Right lobe of liver (tissue), 6 donors: ENCODE results near the gene ARL15. TPM values are rescaled to one million over a fixed set of nuclear protein-coding genes. Genes with fewer than 3 reads are reported as not detected.

Experiments used
- ATAC-seq, 4 donors: fragments of 200-7000 bp; cut with Tn5 transposase; one replicate each; pipeline ENCODE4 v1.9.1; 2020; ENCODE audit warnings: mild to moderate bottlenecking in 4 of 4, moderate library complexity in 4 of 4
- DNase-seq, 3 donors: peaks; one replicate each; pipeline ENCODE4 v3.0.0-alpha.2; 2020
- H3K27ac ChIP-seq, 3 donors: fragments of 200-600 bp; one replicate each; pipeline ENCODE4 v1.8.0; 2022
- H3K27me3 ChIP-seq, 2 donors: fragments of 200-600 bp; one replicate each; pipeline ENCODE4 v1.8.0; 2022
- H3K36me3 ChIP-seq, 4 donors: fragments of 200-600 bp; sonication (generic) in 1 of 4; one replicate each; pipeline versions ENCODE4 v1.5.1 to v1.8.0; 2017 to 2022; ENCODE audit warnings: control low read depth in 1 of 4
- H3K4me1 ChIP-seq, 4 donors: fragments of 200-600 bp; sonication (generic) in 1 of 4; one replicate each; pipeline versions ENCODE4 v1.5.1 to v1.8.0; 2017 to 2022; ENCODE audit warnings: control low read depth in 1 of 4
- H3K4me3 ChIP-seq, 3 donors: fragments of 200-600 bp; one replicate each; pipeline ENCODE4 v1.8.0; 2022
- H3K9me3 ChIP-seq, 4 donors: fragments of 200-600 bp; sonication (generic) in 1 of 4; one replicate each; pipeline versions ENCODE4 v1.5.1 to v1.8.0; 2017 to 2022; ENCODE audit warnings: control low read depth in 1 of 4
- CTCF ChIP-seq, 4 donors: fragments of 200-600 bp in 3 of 4; fragments of 450-650 bp in 1 of 4; IDR thresholded peaks; one replicate each; pipeline versions ENCODE4 v1.5.1 to v1.8.0; 2016 to 2022; ENCODE audit warnings: antibody characterized with exemption in 4 of 4, mild to moderate bottlenecking in 2 of 4
- POLR2A ChIP-seq: fragments of 450-650 bp; IDR thresholded peaks from one replicate; pipeline ENCODE4 v1.6.1; 2017; ENCODE audit warnings: antibody characterized with exemption, mild to moderate bottlenecking
- WGBS: methylation state at CpG from one replicate; pipeline ENCODE4 v1.1.6; 2018; ENCODE audit warnings: low coverage, low lambda C conversion rate; ENCODE audit not compliant: insufficient coverage; ENCODE audit errors: missing lambda C conversion rate; 5-methylcytosine and 5-hydroxymethylcytosine counted together
- intact Hi-C, 2 donors: fragments of 100-400 bp; cut with DNase I; formaldehyde crosslinking; loops; one replicate each; pipeline versions ENCODE4 v1.11.2 to v1.14.1; 2022
- total RNA-seq, 6 experiments: library from RNA; depleted of rRNA in 2 of 6; stranded (reverse); fragments of >200 nt in 2 of 6; fragmentation: NEBNext Ultra II Directional in 3 of 6; extraction: Animal tissue kit (Norgen Biotek cat#: 25700) in 3 of 6; gene quantifications; one replicate each; pipeline versions ENCODE4 v1.1.0 to v1.2.4, GENCODE V29; 2016 to 2023
- donor health status: DM: no; HTN: yes; CAD: no.
- donor health status: DM: no; HTN: no; CAD: no.
- donor health status: DM: no; HTN: no; CAD: no.
- donor health status: DM: no; HTN: yes; CAD: no.
- donor health status: DM: no; HTN: yes; CAD: no.

The ARL15 gene
- total RNA-seq, 6 experiments from 2014 or later, result 6.3 to 16.5 (median 9.6) TPM

GRCh38 chr5:53924392-53924791, 386.0 kb downstream of the ARL15 start:
- Histone ChIP-seq H3K9me3 (no peaks in the 10 kb centered on the region), H3K4me1 (peaks cover 0 to 4% (median 1%) of the 10 kb centered on the region in 4 donors), H3K27me3 (no peaks in the 10 kb centered on the region), H3K4me3 (no peak overlapping the region), H3K36me3 (no peaks in the 10 kb centered on the region), H3K27ac (no peak overlapping the region)
- TF ChIP-seq POLR2A (no peak), CTCF (IDR thresholded peaks at IDR 0.05) (no peak)
- 74% methylated on average over 2 of the region's 2 CpGs for WGBS
- DNase-seq (no peak), ATAC-seq (no peak)
- intact Hi-C loops, result no loop called here

- Histone ChIP-seq H3K4me3 (no peak overlapping the region), H3K4me1 (peaks cover 0 to 4% (median 1%) of the 10 kb centered on the region in 4 donors), H3K36me3 (no peaks in the 10 kb centered on the region), H3K27ac (no peak overlapping the region), H3K27me3 (no peaks in the 10 kb centered on the region), H3K9me3 (no peaks in the 10 kb centered on the region)
- WGBS, result 84% methylated on average over 6 of the region's 6 CpGs
- TF ChIP-seq POLR2A, result no peak
- TF ChIP-seq CTCF (IDR thresholded peaks at IDR 0.05), result no peak
- ATAC-seq, result no peak
- no peak for DNase-seq
- intact Hi-C loops, result no loop called here
Observed at GRCh38 chr5:53923961-53924360, 386.4 kb downstream of the ARL15 start.

- Histone ChIP-seq H3K4me3 (no peak overlapping the region), H3K4me1 (no peaks in the 10 kb centered on the region), H3K36me3 (no peaks in the 10 kb centered on the region), H3K27me3 (no peaks in the 10 kb centered on the region), H3K27ac (no peak overlapping the region), H3K9me3 (no peaks in the 10 kb centered on the region)
- peak in 1 of 4 donors; percentile 37 for ATAC-seq
- TF ChIP-seq POLR2A, result no peak
- no peak for TF ChIP-seq CTCF (IDR thresholded peaks at IDR 0.05)
- WGBS, result 78% methylated on average over 5 of the region's 8 CpGs
- no peak for DNase-seq
- intact Hi-C loops, result no loop called here
Observed at GRCh38 chr5:53922508-53923498, 387.6 kb downstream of the ARL15 start.

- no peak for TF ChIP-seq POLR2A
- TF ChIP-seq CTCF (IDR thresholded peaks at IDR 0.05), result no peak
- WGBS, result 81% methylated on average over 3 of the region's 3 CpGs
- no peaks in the 10 kb centered on the region for H3K36me3 ChIP-seq
- no peak for ATAC-seq
- H3K4me3 ChIP-seq, result no peak overlapping the region
- intact Hi-C loops, result no loop called here
- H3K9me3 ChIP-seq, result no peaks in the 10 kb centered on the region
- H3K27me3 ChIP-seq, result no peaks in the 10 kb centered on the region
- DNase-seq, result no peak
- no peaks in the 10 kb centered on the region for H3K4me1 ChIP-seq
- H3K27ac ChIP-seq, result no peak overlapping the region
Observed at GRCh38 chr5:53917826-53918225, 392.5 kb downstream of the ARL15 start.
